ENCODE results near the gene FCHSD2. TPM values are rescaled to one million over a fixed set of nuclear protein-coding genes. Genes with fewer than 3 reads are reported as not detected.
"Not testable (repeated sequence)": the region's sequence is repeated elsewhere in the genome, so short reads cannot be mapped to it uniquely, and the experiment has no call there.

FCHSD2 gene
- total RNA-seq, 3 donors from 2014 or later (not counting 1 experiment from before 2014, with no cell fraction given), result 39.4 to 59.1 (median 42.1) TPM

DNA sequence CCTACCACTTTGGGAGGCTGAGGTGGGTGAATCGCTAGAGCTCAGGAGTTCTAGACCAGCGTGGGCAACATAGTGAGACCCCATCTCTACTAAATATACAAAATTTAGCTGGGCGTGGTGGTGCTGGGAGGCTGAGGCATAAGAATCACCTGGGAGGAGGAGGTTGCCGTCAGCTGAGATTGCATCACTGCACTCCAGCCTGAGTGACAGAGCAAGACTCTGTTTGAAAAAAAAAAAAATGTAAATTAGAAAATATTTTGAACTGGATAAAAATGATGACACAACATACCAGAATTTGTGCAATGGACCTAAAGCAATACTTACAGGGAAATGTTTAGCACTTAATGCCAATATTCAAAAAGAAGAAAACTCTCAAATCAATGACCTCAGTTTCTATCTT lies 281.5 kb downstream of the FCHSD2 start:
- DNase-seq (no peak), ATAC-seq (no peak)
- Histone ChIP-seq H3K4me3 (ENCODE audit: low read length) (no peak overlapping the region), H3K27me3 (ENCODE audit: control insufficient read depth, insufficient read depth, low read length) (no peaks in the 10 kb centered on the region), H3K27ac (ENCODE audit: low read length) (no peak overlapping the region), H3K9me3 (ENCODE audit: control insufficient read depth, insufficient read depth, low read length) (no peaks in the 10 kb centered on the region), H3K4me1 (ENCODE audit: control insufficient read depth, insufficient read depth, low read length) (no peaks in the 10 kb centered on the region), H3K36me3 (ENCODE audit: control insufficient read depth, insufficient read depth, low read length) (peaks cover 12% of the 10 kb centered on the region)
- intact Hi-C loops (cut with micrococcal nuclease), result no loop called here
- no peaks in the 10 kb centered on the region for H3K4me1 Mint-ChIP-seq
- WGBS (ENCODE audit: insufficient coverage), result 94% methylated on average over 2 of the region's 4 CpGs
- H3K27ac Mint-ChIP-seq, result no peak overlapping the region
- H3K9me3 Mint-ChIP-seq, result no peaks in the 10 kb centered on the region
- H3K27me3 Mint-ChIP-seq (ENCODE audit: low read depth in 2 of 2), result no peaks in the 10 kb centered on the region
- TF ChIP-seq, protein P1, sequence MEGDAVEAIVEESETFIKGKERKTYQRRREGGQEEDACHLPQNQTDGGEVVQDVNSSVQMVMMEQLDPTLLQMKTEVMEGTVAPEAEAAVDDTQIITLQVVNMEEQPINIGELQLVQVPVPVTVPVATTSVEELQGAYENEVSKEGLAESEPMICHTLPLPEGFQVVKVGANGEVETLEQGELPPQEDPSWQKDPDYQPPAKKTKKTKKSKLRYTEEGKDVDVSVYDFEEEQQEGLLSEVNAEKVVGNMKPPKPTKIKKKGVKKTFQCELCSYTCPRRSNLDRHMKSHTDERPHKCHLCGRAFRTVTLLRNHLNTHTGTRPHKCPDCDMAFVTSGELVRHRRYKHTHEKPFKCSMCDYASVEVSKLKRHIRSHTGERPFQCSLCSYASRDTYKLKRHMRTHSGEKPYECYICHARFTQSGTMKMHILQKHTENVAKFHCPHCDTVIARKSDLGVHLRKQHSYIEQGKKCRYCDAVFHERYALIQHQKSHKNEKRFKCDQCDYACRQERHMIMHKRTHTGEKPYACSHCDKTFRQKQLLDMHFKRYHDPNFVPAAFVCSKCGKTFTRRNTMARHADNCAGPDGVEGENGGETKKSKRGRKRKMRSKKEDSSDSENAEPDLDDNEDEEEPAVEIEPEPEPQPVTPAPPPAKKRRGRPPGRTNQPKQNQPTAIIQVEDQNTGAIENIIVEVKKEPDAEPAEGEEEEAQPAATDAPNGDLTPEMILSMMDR (IDR thresholded peaks at IDR 0.05), result no peak
- no peaks in the 10 kb centered on the region for H3K36me3 Mint-ChIP-seq
- no peak overlapping the region for H3K4me3 Mint-ChIP-seq

DNA sequence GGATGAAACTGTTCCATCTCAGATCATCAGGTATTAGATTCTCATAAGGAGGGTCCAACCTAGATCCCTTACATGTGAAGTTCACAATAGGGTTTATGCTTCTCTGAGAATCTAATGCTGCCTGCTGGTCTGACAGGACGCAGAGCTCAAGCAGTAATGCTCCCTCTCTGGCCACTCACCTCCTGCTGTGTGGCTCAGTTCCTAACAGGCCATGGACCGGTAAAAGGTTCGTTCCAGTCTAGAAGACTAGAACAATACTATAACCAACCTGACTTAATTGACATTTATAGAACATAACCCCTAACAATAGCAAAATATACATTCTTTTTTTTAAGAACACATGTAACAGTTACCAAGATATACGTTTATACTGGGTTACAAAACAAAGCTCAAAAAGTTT lies 282.1 kb downstream of the FCHSD2 start:
- DNase-seq (no peak), ATAC-seq (no peak)
- no peaks in the 10 kb centered on the region for H3K27me3 Mint-ChIP-seq (ENCODE audit: low read depth in 2 of 2)
- TF ChIP-seq, protein P1 (IDR thresholded peaks at IDR 0.05), result no peak
- H3K9me3 Mint-ChIP-seq, result no peaks in the 10 kb centered on the region
- intact Hi-C loops (cut with micrococcal nuclease), result no loop called here
- Histone ChIP-seq H3K4me1 (ENCODE audit: control insufficient read depth, insufficient read depth, low read length) (no peaks in the 10 kb centered on the region), H3K27me3 (ENCODE audit: control insufficient read depth, insufficient read depth, low read length) (no peaks in the 10 kb centered on the region), H3K36me3 (ENCODE audit: control insufficient read depth, insufficient read depth, low read length) (peaks cover 12% of the 10 kb centered on the region), H3K4me3 (ENCODE audit: low read length) (no peak overlapping the region), H3K9me3 (ENCODE audit: control insufficient read depth, insufficient read depth, low read length) (no peaks in the 10 kb centered on the region), H3K27ac (ENCODE audit: low read length) (no peak overlapping the region)
- 98% methylated on average over 3 of the region's 4 CpGs for WGBS (ENCODE audit: insufficient coverage)
- H3K27ac Mint-ChIP-seq, result no peak overlapping the region
- H3K4me1 Mint-ChIP-seq, result no peaks in the 10 kb centered on the region
- no peak overlapping the region for H3K4me3 Mint-ChIP-seq
- H3K36me3 Mint-ChIP-seq, result no peaks in the 10 kb centered on the region

DNA sequence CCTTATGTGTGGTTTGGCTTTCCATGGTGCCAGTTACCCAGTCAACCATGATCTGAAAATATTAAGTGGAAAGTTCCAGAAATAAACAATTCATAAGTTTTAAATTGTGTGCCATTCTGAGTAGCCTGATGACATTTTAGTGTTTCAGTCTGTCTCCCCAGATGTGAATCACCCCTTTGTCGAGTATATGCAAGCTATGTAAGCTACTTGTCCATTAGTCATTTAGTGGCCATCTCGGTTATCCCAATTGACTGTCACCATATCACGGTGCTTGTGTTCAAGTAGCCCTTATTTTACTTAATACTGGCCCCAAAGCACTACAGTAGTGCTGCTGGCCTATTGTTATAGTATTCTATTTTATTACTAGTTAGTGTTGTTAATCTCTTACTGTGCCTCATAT lies 283.0 kb downstream of the FCHSD2 start:
- Histone ChIP-seq H3K27me3 (ENCODE audit: control insufficient read depth, insufficient read depth, low read length) (no peaks in the 10 kb centered on the region), H3K9me3 (ENCODE audit: control insufficient read depth, insufficient read depth, low read length) (no peaks in the 10 kb centered on the region), H3K4me3 (ENCODE audit: low read length) (no peak overlapping the region), H3K4me1 (ENCODE audit: control insufficient read depth, insufficient read depth, low read length) (no peaks in the 10 kb centered on the region), H3K27ac (ENCODE audit: low read length) (no peak overlapping the region), H3K36me3 (ENCODE audit: control insufficient read depth, insufficient read depth, low read length) (peaks cover 12% of the 10 kb centered on the region)
- Mint-ChIP-seq H3K27ac (no peak overlapping the region), H3K9me3 (no peaks in the 10 kb centered on the region), H3K36me3 (no peaks in the 10 kb centered on the region), H3K27me3 (ENCODE audit: low read depth in 2 of 2) (no peaks in the 10 kb centered on the region), H3K4me3 (no peak overlapping the region), H3K4me1 (no peaks in the 10 kb centered on the region)
- DNase-seq (no peak), ATAC-seq (no peak)
- intact Hi-C loops (cut with micrococcal nuclease), result no loop called here
- WGBS (ENCODE audit: insufficient coverage), result 91% methylated on average over 3 of the region's 3 CpGs
- TF ChIP-seq, protein P1 (IDR thresholded peaks at IDR 0.05), result no peak

DNA sequence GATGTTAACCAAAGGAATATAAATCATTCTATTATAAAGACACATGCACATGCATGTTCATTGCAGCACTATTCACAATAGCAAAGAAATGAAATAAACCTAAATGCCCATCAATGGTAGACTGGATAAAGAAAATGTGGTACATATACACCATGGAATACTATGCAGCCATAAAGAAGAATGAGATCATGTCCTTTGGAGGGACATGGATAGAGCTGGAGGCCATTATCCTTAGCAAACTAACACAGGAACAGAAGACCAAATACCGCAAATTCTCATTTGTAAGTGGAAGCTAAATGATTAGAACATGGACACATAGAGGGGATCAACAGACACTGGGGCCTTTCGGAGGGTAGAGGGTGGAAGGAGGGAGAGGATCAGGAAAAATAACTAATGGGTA lies 283.9 kb downstream of the FCHSD2 start:
- H3K27me3 ChIP-seq (ENCODE audit: control insufficient read depth, insufficient read depth, low read length); H3K9me3 Mint-ChIP-seq; H3K36me3 Mint-ChIP-seq; H3K4me3 Mint-ChIP-seq; H3K4me3 ChIP-seq (ENCODE audit: low read length); intact Hi-C loops (cut with micrococcal nuclease); H3K4me1 Mint-ChIP-seq; H3K36me3 ChIP-seq (ENCODE audit: control insufficient read depth, insufficient read depth, low read length); H3K27ac ChIP-seq (ENCODE audit: low read length); DNase-seq; H3K9me3 ChIP-seq (ENCODE audit: control insufficient read depth, insufficient read depth, low read length); ATAC-seq; H3K27me3 Mint-ChIP-seq (ENCODE audit: low read depth in 2 of 2); H3K27ac Mint-ChIP-seq; H3K4me1 ChIP-seq (ENCODE audit: control insufficient read depth, insufficient read depth, low read length): not testable (repeated sequence)
- 100% methylated on average over 2 of the region's 2 CpGs for WGBS (ENCODE audit: insufficient coverage)
